PC-3 (cell line): ENCODE measurements around the gene MLLT10. TPM values are rescaled to one million over a fixed set of nuclear protein-coding genes. Genes with fewer than 3 reads are reported as not detected.
"Not testable (repeated sequence)": the region's sequence is repeated elsewhere in the genome, so short reads cannot be mapped to it uniquely, and the experiment has no call there.

ENCODE experiments used
- ATAC-seq: fragments of 200-7000 bp; cut with Tn5 transposase; 2 replicates; pipeline ENCODE4 v1.9.1; 2020; ENCODE audit warnings: mild to moderate bottlenecking, moderate library complexity
- BruUV-seq: library from RNA; stranded (reverse); fragments of 400-500 nt; replicated peaks from 2 replicates; lab custom pipeline; 2021; lab: Mats Ljungman, UMichigan
- CTCF ChIA-PET: fragments of 300-600 bp; sonication (Branson Sonifier 250); formaldehyde crosslinking; loops from one replicate; lab custom pipeline; 2022; ENCODE audit warnings: antibody characterized with exemption; lab: Charles Lee
- POLR2A ChIA-PET: fragments of 300-600 bp; sonication (Branson Sonifier 250); formaldehyde crosslinking; loops from one replicate; lab custom pipeline; 2022; ENCODE audit warnings: antibody characterized with exemption; ENCODE audit not compliant: unreplicated experiment; lab: Charles Lee
- DNase-seq: peaks from one replicate; pipeline ENCODE4 v3.0.0-alpha.2; 2015
- H2AFZ ChIP-seq: fragments of 300-600 bp; sonication (generic); 2 replicates; pipeline ENCODE4 v1.6.0; 2016; ENCODE audit warnings: antibody characterized with exemption, low read length
- H3F3A ChIP-seq: fragments of 300-600 bp; sonication (generic); one replicate; pipeline ENCODE4 v1.6.0; 2017; ENCODE audit warnings: antibody characterized with exemption, low read length, control low read depth, mild to moderate bottlenecking; ENCODE audit not compliant: unreplicated experiment
- H3K27ac ChIP-seq: fragments of 300-600 bp; sonication (generic); 2 replicates; pipeline ENCODE4 v1.5.1; 2016; ENCODE audit warnings: mild to moderate bottlenecking, low read length
- H3K27me3 ChIP-seq: fragments of 300-600 bp; sonication (generic); 2 replicates; pipeline ENCODE4 v1.6.1; 2016; ENCODE audit warnings: low read length, mixed read lengths
- H3K36me3 ChIP-seq: fragments of 300-600 bp; sonication (generic); 2 replicates; pipeline ENCODE4 v1.6.1; 2016; ENCODE audit warnings: low read depth, mixed run types, low read length, mixed read lengths
- H3K4me1 ChIP-seq: fragments of 300-600 bp; sonication (generic); 2 replicates; pipeline ENCODE4 v1.5.1; 2016; ENCODE audit warnings: low read length; ENCODE audit not compliant: insufficient read depth
- H3K4me2 ChIP-seq: fragments of 300-600 bp; sonication (generic); 2 replicates; pipeline ENCODE4 v1.6.0; 2016; ENCODE audit warnings: low read length
- H3K4me3 ChIP-seq: fragments of 300-600 bp; sonication (generic); 2 replicates; pipeline ENCODE4 v1.5.1; 2016; ENCODE audit warnings: mild to moderate bottlenecking, low read length, mixed read lengths
- H3K79me2 ChIP-seq: fragments of 300-600 bp; sonication (generic); 2 replicates; pipeline ENCODE4 v1.6.1; 2017; ENCODE audit warnings: low read length, mixed read lengths
- H3K9ac ChIP-seq: fragments of 300-600 bp; sonication (generic); 2 replicates; pipeline ENCODE4 v1.6.0; 2016; ENCODE audit warnings: mild to moderate bottlenecking, low read length
- H3K9me2 ChIP-seq: fragments of 300-600 bp; sonication (generic); replicated peaks from 2 replicates; pipeline ENCODE4 v1.6.1; 2016; ENCODE audit warnings: mixed run types, low read length, mixed read lengths
- H3K9me3 ChIP-seq: fragments of 300-600 bp; sonication (generic); 2 replicates; pipeline ENCODE4 v1.6.1; 2016; ENCODE audit warnings: low read length, mixed read lengths
- H4K20me1 ChIP-seq: fragments of 300-600 bp; sonication (generic); 2 replicates; pipeline ENCODE4 v1.6.1; 2016; ENCODE audit warnings: low read length, mixed read lengths
- CTCF ChIP-seq: fragments of 300-600 bp; sonication (generic); conservative IDR thresholded peaks from 2 replicates; pipeline ENCODE4 v1.5.1; 2017; ENCODE audit warnings: antibody characterized with exemption, low read depth, mild to moderate bottlenecking, low read length
- EZH2 ChIP-seq: fragments of 300-600 bp; sonication (generic); IDR thresholded peaks from one replicate; pipeline ENCODE4 v1.6.1; 2017; ENCODE audit warnings: antibody characterized with exemption, mild to moderate bottlenecking, low read length; ENCODE audit not compliant: unreplicated experiment
- EZH2phosphoT487 ChIP-seq: fragments of 300-600 bp; sonication (generic); IDR thresholded peaks from 2 replicates; pipeline ENCODE4 v1.6.1; 2018; ENCODE audit warnings: mild to moderate bottlenecking, antibody characterized with exemption, low read length, borderline replicate concordance
- intact Hi-C: fragments of 100-400 bp; cut with micrococcal nuclease; formaldehyde crosslinking; loops from 2 replicates; pipeline ENCODE4 v1.9.0; 2023
- total RNA-seq: library from RNA; depleted of rRNA; stranded (reverse); fragments of >200 nt; gene quantifications from 2 replicates; pipeline ENCODE4 v1.2.3, GENCODE V29; 2014

MLLT10 gene
- total RNA-seq, 1 experiment from 2014 or later = 32.5 TPM

GRCh38 chr10:21707498-21707897 lies 173.5 kb downstream of the MLLT10 start:
- H3K27ac ChIP-seq = no peak overlapping the region
- CTCF ChIA-PET = no interaction called here
- intact Hi-C loops = no loop called here
- H3F3A ChIP-seq = no peaks in the 10 kb centered on the region
- POLR2A ChIA-PET = no interaction called here
- no peak overlapping the region for H3K9ac ChIP-seq
- no peak for TF ChIP-seq CTCF
- TF ChIP-seq EZH2 = no peak
- no peak for TF ChIP-seq EZH2phosphoT487
- H3K9me3 ChIP-seq = no peaks in the 10 kb centered on the region
- H3K4me2 ChIP-seq = no peak overlapping the region
- no peaks in the 10 kb centered on the region for H4K20me1 ChIP-seq
- H3K9me2 ChIP-seq = no peaks in the 10 kb centered on the region
- H2AFZ ChIP-seq = no peak overlapping the region
- no peak overlapping the region for H3K4me3 ChIP-seq
- H3K79me2 ChIP-seq = peaks cover 19% of the 10 kb centered on the region
- no peaks in the 10 kb centered on the region for H3K36me3 ChIP-seq
- peaks cover 4% of the 10 kb centered on the region; the same call in 1 of the 2 replicates for H3K4me1 ChIP-seq
- DNase-seq = no peak
- BruUV-seq = no TSS peak
- no peaks in the 10 kb centered on the region for H3K27me3 ChIP-seq
- peak; percentile 37 for ATAC-seq

- H3K9me2 ChIP-seq = no peaks in the 10 kb centered on the region
- no peak overlapping the region for H3K27ac ChIP-seq
- H3K4me1 ChIP-seq = peaks cover 11% of the 10 kb centered on the region
- H3K4me2 ChIP-seq = no peak overlapping the region
- no peak for DNase-seq
- ChIA-PET POLR2A (no interaction called here), CTCF (no interaction called here)
- no peaks in the 10 kb centered on the region for H3K27me3 ChIP-seq
- no peak for ATAC-seq
- no peaks in the 10 kb centered on the region for H3K36me3 ChIP-seq
- no peak for TF ChIP-seq CTCF
- H3K79me2 ChIP-seq = no peaks in the 10 kb centered on the region
- H3K9me3 ChIP-seq = no peaks in the 10 kb centered on the region
- no peak overlapping the region for H2AFZ ChIP-seq
- H4K20me1 ChIP-seq = no peaks in the 10 kb centered on the region
- H3F3A ChIP-seq = no peaks in the 10 kb centered on the region
- no peak overlapping the region for H3K4me3 ChIP-seq
- intact Hi-C loops = no loop called here
- no peak overlapping the region for H3K9ac ChIP-seq
- no TSS peak for BruUV-seq
Measured at GRCh38 chr10:21712975-21713374, 178.9 kb downstream of the MLLT10 start.

- Histone ChIP-seq H4K20me1 (no peaks in the 10 kb centered on the region), H3K4me1 (peaks cover 11% of the 10 kb centered on the region), H3K4me3 (no peak overlapping the region), H3K9ac (no peak overlapping the region), H3K27me3 (no peaks in the 10 kb centered on the region), H2AFZ (no peak overlapping the region), H3K4me2 (peak overlapping the region; percentile 8; the same call in 1 of the 2 replicates), H3K36me3 (no peaks in the 10 kb centered on the region), H3K27ac (no peak overlapping the region), H3K9me3 (no peaks in the 10 kb centered on the region), H3K79me2 (no peaks in the 10 kb centered on the region), H3K9me2 (no peaks in the 10 kb centered on the region), H3F3A (no peaks in the 10 kb centered on the region)
- CTCF ChIA-PET = interaction anchor here (0.6 kb wide), 1 partner anchor 219 kb away, joined by 3 read pairs; no protein-coding TSS in a partner anchor
- TF ChIP-seq CTCF (no peak), EZH2 (no peak), EZH2phosphoT487 (no peak)
- ATAC-seq = peak; percentile 76
- no TSS peak for BruUV-seq
- peak; percentile 41 for DNase-seq
- POLR2A ChIA-PET = interaction anchor here (0.6 kb wide), 1 partner anchor 16 kb away, joined by 3 read pairs; no protein-coding TSS in a partner anchor
- intact Hi-C loops = no loop called here
Measured at GRCh38 chr10:21715531-21716195, 181.6 kb downstream of the MLLT10 start.

GRCh38 chr10:21717437-21718054 lies 183.5 kb downstream of the MLLT10 start:
- H3K4me3 ChIP-seq, H3K4me2 ChIP-seq, DNase-seq, H3K27ac ChIP-seq, H3K9ac ChIP-seq, intact Hi-C loops, H3F3A ChIP-seq, H3K27me3 ChIP-seq, H4K20me1 ChIP-seq, ATAC-seq, H3K79me2 ChIP-seq, H2AFZ ChIP-seq, BruUV-seq, POLR2A ChIA-PET, H3K9me3 ChIP-seq, CTCF ChIA-PET, H3K36me3 ChIP-seq, H3K9me2 ChIP-seq: not testable (repeated sequence)
- peaks cover 11% of the 10 kb centered on the region for H3K4me1 ChIP-seq
